Activated CD4-positive, alpha-beta T cell treated with anti-CD3 and anti-CD28 coated beads, Interleukin-2, amount 10 ng/mL, durations not matched to agents 7 days and 5 days (primary cell): Measurements from ENCODE around the gene KTI12. TPM values are rescaled to one million over a fixed set of nuclear protein-coding genes. Genes with fewer than 3 reads are reported as not detected.
A peak's percentile ranks its signal among the peaks of the same experiment; 100 is the strongest.
"Not testable (repeated sequence)": the region's sequence is repeated elsewhere in the genome, so short reads cannot be mapped to it uniquely, and the experiment has no call there.

Source experiments
- CTCF ChIA-PET: fragments of 350-600 bp; sonication (Branson Sonifier 250); formaldehyde crosslinking; loops from one replicate; lab custom pipeline; 2021; ENCODE audit warnings: antibody characterized with exemption; lab: Charles Lee
- POLR2A ChIA-PET: fragments of 350-600 bp; sonication (Branson Sonifier 250); formaldehyde crosslinking; loops from one replicate; lab custom pipeline; 2021; ENCODE audit warnings: antibody characterized with exemption; lab: Charles Lee
- DNase-seq: peaks from one replicate; pipeline ENCODE4 v3.0.0-alpha.2; 2020
- H3K27ac Mint-ChIP-seq: one replicate; pipeline ENCODE4 v1.8.0; 2021; ENCODE audit warnings: mild to moderate bottlenecking, moderate library complexity, mixed read lengths
- H3K27me3 Mint-ChIP-seq: one replicate; pipeline ENCODE4 v1.8.0; 2021; ENCODE audit warnings: mixed read lengths
- H3K36me3 Mint-ChIP-seq: one replicate; pipeline ENCODE4 v1.8.0; 2021; ENCODE audit warnings: low read depth, mixed read lengths
- H3K4me1 Mint-ChIP-seq: one replicate; pipeline ENCODE4 v1.8.0; 2021; ENCODE audit warnings: mixed read lengths
- H3K4me3 Mint-ChIP-seq: one replicate; pipeline ENCODE4 v1.8.0; 2021; ENCODE audit warnings: mild to moderate bottlenecking, moderate library complexity, mixed read lengths
- H3K9me3 Mint-ChIP-seq: one replicate; pipeline ENCODE4 v1.8.0; 2021; ENCODE audit warnings: mixed read lengths
- total RNA-seq, 2 experiments: library from RNA; stranded (reverse); gene quantifications; one replicate each; pipeline ENCODE4 v1.2.3, GENCODE V29; 2021

KTI12 gene
- total RNA-seq, 2 experiments from 2014 or later, result 7.7 to 12.9 TPM

GRCh38 chr1:52034050-52034384 is 407 bp upstream of the KTI12 start:
- H3K4me1 Mint-ChIP-seq, result peaks cover 28% of the 10 kb centered on the region
- H3K9me3 Mint-ChIP-seq, result no peaks in the 10 kb centered on the region
- H3K27me3 Mint-ChIP-seq, result no peaks in the 10 kb centered on the region
- peak overlapping the region; percentile 97 for H3K27ac Mint-ChIP-seq
- H3K4me3 Mint-ChIP-seq, result peak overlapping the region; percentile 93
- CTCF ChIA-PET, result no interaction called here
- POLR2A ChIA-PET, result no interaction called here
- H3K36me3 Mint-ChIP-seq, result peaks cover 33% of the 10 kb centered on the region
- DNase-seq, result no peak

- Mint-ChIP-seq H3K9me3 (no peaks in the 10 kb centered on the region), H3K4me1 (peaks cover 28% of the 10 kb centered on the region), H3K36me3 (peaks cover 37% of the 10 kb centered on the region), H3K27ac (peak overlapping the region; percentile 97), H3K4me3 (peak overlapping the region; percentile 93), H3K27me3 (no peaks in the 10 kb centered on the region)
- CTCF ChIA-PET, result no interaction called here
- DNase-seq, result peak; percentile 13
- POLR2A ChIA-PET, result no interaction called here
Measured at GRCh38 chr1:52032785-52033131, 852 bp downstream of the KTI12 start.

GRCh38 chr1:52032124-52032784 is 1.4 kb downstream of the KTI12 start:
- H3K9me3 Mint-ChIP-seq, result no peaks in the 10 kb centered on the region
- peaks cover 28% of the 10 kb centered on the region for H3K4me1 Mint-ChIP-seq
- peak overlapping the region; percentile 97 for H3K27ac Mint-ChIP-seq
- ChIA-PET CTCF (interaction anchor here (0.7 kb wide), 1 partner anchor 10 kb away, joined by 3 read pairs; no protein-coding TSS in a partner anchor), POLR2A (no interaction called here)
- no peak for DNase-seq
- H3K27me3 Mint-ChIP-seq, result no peaks in the 10 kb centered on the region
- H3K36me3 Mint-ChIP-seq, result peaks cover 39% of the 10 kb centered on the region
- peak overlapping the region; percentile 93 for H3K4me3 Mint-ChIP-seq

GRCh38 chr1:52028839-52029238 is 4.8 kb downstream of the KTI12 start:
- H3K4me3 Mint-ChIP-seq, H3K27me3 Mint-ChIP-seq, DNase-seq, H3K27ac Mint-ChIP-seq, H3K9me3 Mint-ChIP-seq, POLR2A ChIA-PET: not testable (repeated sequence)
- CTCF ChIA-PET, result interaction anchor here (0.6 to 1.6 kb wide), 2 partner anchors 18 to 1394 kb away, joined by 4 read pairs; no protein-coding TSS in a partner anchor
- peaks cover 23% of the 10 kb centered on the region for H3K4me1 Mint-ChIP-seq
- H3K36me3 Mint-ChIP-seq, result peaks cover 52% of the 10 kb centered on the region

GRCh38 chr1:52028328-52028727 is 5.3 kb downstream of the KTI12 start:
- Mint-ChIP-seq H3K4me1 (peaks cover 21% of the 10 kb centered on the region), H3K36me3 (peaks cover 57% of the 10 kb centered on the region), H3K4me3 (no peak overlapping the region), H3K27ac (no peak overlapping the region), H3K27me3 (no peaks in the 10 kb centered on the region), H3K9me3 (no peaks in the 10 kb centered on the region)
- DNase-seq, result no peak
- CTCF ChIA-PET, result no interaction called here
- POLR2A ChIA-PET, result no interaction called here

GRCh38 chr1:52026278-52026677 is 7.3 kb downstream of the KTI12 start:
- no peak overlapping the region for H3K4me3 Mint-ChIP-seq
- peaks cover 9% of the 10 kb centered on the region for H3K4me1 Mint-ChIP-seq
- no peaks in the 10 kb centered on the region for H3K9me3 Mint-ChIP-seq
- no peak for DNase-seq
- H3K27ac Mint-ChIP-seq, result no peak overlapping the region
- H3K36me3 Mint-ChIP-seq, result peaks cover 48% of the 10 kb centered on the region
- no peaks in the 10 kb centered on the region for H3K27me3 Mint-ChIP-seq
- ChIA-PET CTCF (interaction anchor here (1.0 kb wide), 1 partner anchor 11 kb away, joined by 4 read pairs; no protein-coding TSS in a partner anchor), POLR2A (no interaction called here)

GRCh38 chr1:52022133-52022532 is 11.5 kb downstream of the KTI12 start:
- Mint-ChIP-seq H3K9me3 (no peaks in the 10 kb centered on the region), H3K36me3 (peaks cover 46% of the 10 kb centered on the region), H3K4me3 (no peak overlapping the region), H3K4me1 (no peaks in the 10 kb centered on the region), H3K27ac (no peak overlapping the region), H3K27me3 (no peaks in the 10 kb centered on the region)
- DNase-seq, result no peak
- POLR2A ChIA-PET, result no interaction called here
- CTCF ChIA-PET, result interaction anchor here (1.1 kb wide), 1 partner anchor 50 kb away, joined by 3 read pairs; no protein-coding TSS in a partner anchor

- Mint-ChIP-seq H3K4me1 (no peaks in the 10 kb centered on the region), H3K4me3 (no peak overlapping the region), H3K9me3 (no peaks in the 10 kb centered on the region), H3K27me3 (peaks cover 23% of the 10 kb centered on the region), H3K27ac (no peak overlapping the region), H3K36me3 (no peaks in the 10 kb centered on the region)
- no peak for DNase-seq
- ChIA-PET POLR2A (no interaction called here), CTCF (interaction anchor here (1.3 kb wide), 1 partner anchor 9 kb away, joined by 4 read pairs; no protein-coding TSS in a partner anchor)
Measured at GRCh38 chr1:52008071-52008809, 25.4 kb downstream of the KTI12 start.

- Mint-ChIP-seq H3K27ac (no peak overlapping the region), H3K9me3 (no peaks in the 10 kb centered on the region), H3K27me3 (peaks cover 23% of the 10 kb centered on the region), H3K36me3 (no peaks in the 10 kb centered on the region), H3K4me1 (no peaks in the 10 kb centered on the region), H3K4me3 (no peak overlapping the region)
- DNase-seq, result no peak
- ChIA-PET CTCF (no interaction called here), POLR2A (no interaction called here)
Measured at GRCh38 chr1:52007215-52008002, 26.2 kb downstream of the KTI12 start.

- CTCF ChIA-PET, result interaction anchor here (1.8 kb wide), 1 partner anchor 109 kb away, joined by 4 read pairs; no protein-coding TSS in a partner anchor
- not testable (repeated sequence) for H3K27ac Mint-ChIP-seq
Measured at GRCh38 chr1:52006081-52006553, 27.5 kb downstream of the KTI12 start.

GRCh38 chr1:52005548-52005947 is 28.1 kb downstream of the KTI12 start:
- H3K27me3 Mint-ChIP-seq, result peaks cover 23% of the 10 kb centered on the region
- H3K36me3 Mint-ChIP-seq, H3K9me3 Mint-ChIP-seq, H3K4me1 Mint-ChIP-seq, DNase-seq, H3K4me3 Mint-ChIP-seq, POLR2A ChIA-PET, H3K27ac Mint-ChIP-seq: not testable (repeated sequence)
- CTCF ChIA-PET, result interaction anchor here (1.8 kb wide), 1 partner anchor 108 kb away, joined by 4 read pairs; no protein-coding TSS in a partner anchor

More at GRCh38 chr1:52006081-52006553, 27.5 kb downstream of the KTI12 start:
- POLR2A ChIA-PET, H3K4me3 Mint-ChIP-seq, H3K9me3 Mint-ChIP-seq, H3K36me3 Mint-ChIP-seq, H3K4me1 Mint-ChIP-seq, DNase-seq: not testable (repeated sequence)
- H3K27me3 Mint-ChIP-seq, result peaks cover 23% of the 10 kb centered on the region

GRCh38 chr1:52003877-52004276 is 29.7 kb downstream of the KTI12 start:
- Mint-ChIP-seq H3K36me3 (no peaks in the 10 kb centered on the region), H3K4me1 (no peaks in the 10 kb centered on the region), H3K27me3 (peaks cover 23% of the 10 kb centered on the region), H3K9me3 (no peaks in the 10 kb centered on the region), H3K27ac (no peak overlapping the region), H3K4me3 (no peak overlapping the region)
- no peak for DNase-seq
- POLR2A ChIA-PET, result no interaction called here
- CTCF ChIA-PET, result interaction anchor here (0.7 kb wide), 2 partner anchors 107 to 136 kb away, joined by 3 to 4 read pairs; no protein-coding TSS in a partner anchor
